Endodermal cell (in vitro differentiated cells): ENCODE results near the gene LSAMP. TPM values are rescaled to one million over a fixed set of nuclear protein-coding genes. Genes with fewer than 3 reads are reported as not detected.

Source experiments
- DNase-seq: peaks from one replicate; pipeline ENCODE4 v3.0.0-alpha.2; 2017
- H3K27ac ChIP-seq: 2 replicates; pipeline ENCODE4 v1.5.1; 2013; ENCODE audit warnings: mild to moderate bottlenecking, low read depth, low read length, moderate library complexity
- H3K27me3 ChIP-seq: 2 replicates; pipeline ENCODE4 v1.6.1; 2013; ENCODE audit warnings: mild to moderate bottlenecking, low read length, moderate library complexity; ENCODE audit not compliant: insufficient read depth, control insufficient read depth, poor library complexity, severe bottlenecking
- H3K36me3 ChIP-seq: 2 replicates; pipeline ENCODE4 v1.7.0; 2013; ENCODE audit warnings: mild to moderate bottlenecking, low read length, moderate library complexity; ENCODE audit not compliant: control insufficient read depth, insufficient read depth
- H3K4me1 ChIP-seq: one replicate; pipeline ENCODE4 v1.7.0; 2013; ENCODE audit warnings: low read length; ENCODE audit not compliant: control insufficient read depth, insufficient read depth
- H3K4me3 ChIP-seq: 2 replicates; pipeline ENCODE4 v1.5.1; 2013; ENCODE audit warnings: mild to moderate bottlenecking, low read length, moderate library complexity
- H3K9ac ChIP-seq: 2 replicates; pipeline ENCODE4 v1.6.1; 2013; ENCODE audit warnings: mild to moderate bottlenecking, low read length, moderate library complexity; ENCODE audit not compliant: poor library complexity, severe bottlenecking; ENCODE audit errors: extremely low read depth
- H3K9me3 ChIP-seq: 2 replicates; pipeline ENCODE4 v1.6.1; 2013; ENCODE audit warnings: mild to moderate bottlenecking, low read length, moderate library complexity; ENCODE audit not compliant: control insufficient read depth
- H3K27ac Mint-ChIP-seq: 2 replicates; pipeline ENCODE4 v1.8.0; 2020; ENCODE audit warnings: mixed read lengths
- H3K27me3 Mint-ChIP-seq: 2 replicates; pipeline ENCODE4 v1.8.0; 2021; ENCODE audit warnings: mild to moderate bottlenecking, mixed read lengths; ENCODE audit not compliant: insufficient read depth
- H3K36me3 Mint-ChIP-seq: 2 replicates; pipeline ENCODE4 v1.8.0; 2020; ENCODE audit warnings: low read depth, mixed read lengths
- H3K4me1 Mint-ChIP-seq: 2 replicates; pipeline ENCODE4 v1.8.0; 2020; ENCODE audit warnings: mixed read lengths
- H3K4me3 Mint-ChIP-seq: 2 replicates; pipeline ENCODE4 v1.8.0; 2020; ENCODE audit warnings: mild to moderate bottlenecking, moderate library complexity, mixed read lengths
- H3K9me3 Mint-ChIP-seq: 2 replicates; pipeline ENCODE4 v1.8.0; 2020; ENCODE audit warnings: mild to moderate bottlenecking, mixed read lengths
- WGBS, 2 experiments: methylation state at CpG; one replicate each; pipeline versions ENCODE4 v1.1.5 to v1.1.7; 2013; ENCODE audit warnings: missing lambda C conversion rate in 2 of 2, mixed read lengths in 1 of 2; ENCODE audit not compliant: insufficient coverage in 1 of 2, insufficient read length in 1 of 2; 5-methylcytosine and 5-hydroxymethylcytosine counted together
- total RNA-seq, 2 donors: library from RNA; stranded (reverse); fragmentation: NEBNext Ultra II Directional in 1 of 2; extraction: Animal tissue kit (Norgen Biotek cat#: 25700) in 1 of 2; gene quantifications; 2 replicates in 1 of 2; 3 replicates in 1 of 2; pipeline ENCODE4 v1.2.1, GENCODE V29; 2021
- TF ChIP-seq, protein P1 (sequence below): fragments of 200-600 bp; sonication (generic); conservative IDR thresholded peaks from 2 replicates; pipeline ENCODE4 v1.5.0; 2021; ENCODE audit warnings: antibody characterized with exemption, mild to moderate bottlenecking

LSAMP gene
- total RNA-seq, 2 donors from 2014 or later, result 4.4 to 10.2 TPM

DNA sequence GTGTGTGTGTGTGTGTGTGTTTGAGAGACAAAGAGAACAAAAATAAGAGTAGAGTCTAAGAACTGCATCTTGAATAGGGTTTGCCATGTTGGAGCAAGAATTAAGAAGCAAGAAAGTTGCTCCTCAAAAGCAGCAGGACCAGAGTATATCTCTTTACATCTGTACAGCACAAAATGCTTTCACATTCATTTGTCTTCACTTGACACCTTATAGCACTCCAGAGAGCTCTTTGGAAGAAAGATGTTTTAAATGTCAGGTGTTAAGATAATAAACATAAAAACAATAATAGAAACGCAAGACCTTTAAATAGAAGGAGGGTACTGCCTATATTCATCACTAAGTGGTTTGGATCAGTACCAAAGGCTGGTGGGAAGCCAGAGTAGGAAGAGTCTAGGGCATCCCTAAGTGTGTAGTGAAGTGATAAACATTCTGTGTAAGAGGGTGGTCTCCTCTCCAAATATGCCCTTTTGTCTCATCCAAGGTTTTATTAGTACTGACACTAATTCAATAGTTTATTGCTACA is 19.1 kb upstream of the LSAMP start:
- no peak for DNase-seq
- Mint-ChIP-seq H3K36me3 (no peaks in the 10 kb centered on the region), H3K4me3 (no peak overlapping the region), H3K9me3 (peaks cover 6% of the 10 kb centered on the region), H3K4me1 (no peaks in the 10 kb centered on the region), H3K27me3 (peaks cover 3% of the 10 kb centered on the region), H3K27ac (no peak overlapping the region)
- Histone ChIP-seq H3K27ac (no peak overlapping the region), H3K36me3 (no peaks in the 10 kb centered on the region), H3K27me3 (no peaks in the 10 kb centered on the region), H3K9me3 (no peaks in the 10 kb centered on the region), H3K9ac (no peak overlapping the region), H3K4me3 (no peak overlapping the region), H3K4me1 (no peaks in the 10 kb centered on the region)
- TF ChIP-seq, protein P1, sequence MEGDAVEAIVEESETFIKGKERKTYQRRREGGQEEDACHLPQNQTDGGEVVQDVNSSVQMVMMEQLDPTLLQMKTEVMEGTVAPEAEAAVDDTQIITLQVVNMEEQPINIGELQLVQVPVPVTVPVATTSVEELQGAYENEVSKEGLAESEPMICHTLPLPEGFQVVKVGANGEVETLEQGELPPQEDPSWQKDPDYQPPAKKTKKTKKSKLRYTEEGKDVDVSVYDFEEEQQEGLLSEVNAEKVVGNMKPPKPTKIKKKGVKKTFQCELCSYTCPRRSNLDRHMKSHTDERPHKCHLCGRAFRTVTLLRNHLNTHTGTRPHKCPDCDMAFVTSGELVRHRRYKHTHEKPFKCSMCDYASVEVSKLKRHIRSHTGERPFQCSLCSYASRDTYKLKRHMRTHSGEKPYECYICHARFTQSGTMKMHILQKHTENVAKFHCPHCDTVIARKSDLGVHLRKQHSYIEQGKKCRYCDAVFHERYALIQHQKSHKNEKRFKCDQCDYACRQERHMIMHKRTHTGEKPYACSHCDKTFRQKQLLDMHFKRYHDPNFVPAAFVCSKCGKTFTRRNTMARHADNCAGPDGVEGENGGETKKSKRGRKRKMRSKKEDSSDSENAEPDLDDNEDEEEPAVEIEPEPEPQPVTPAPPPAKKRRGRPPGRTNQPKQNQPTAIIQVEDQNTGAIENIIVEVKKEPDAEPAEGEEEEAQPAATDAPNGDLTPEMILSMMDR, result no peak
- WGBS, 2 experiments, result 80 to 100% methylated on average over 1 of the region's 1 CpG

DNA sequence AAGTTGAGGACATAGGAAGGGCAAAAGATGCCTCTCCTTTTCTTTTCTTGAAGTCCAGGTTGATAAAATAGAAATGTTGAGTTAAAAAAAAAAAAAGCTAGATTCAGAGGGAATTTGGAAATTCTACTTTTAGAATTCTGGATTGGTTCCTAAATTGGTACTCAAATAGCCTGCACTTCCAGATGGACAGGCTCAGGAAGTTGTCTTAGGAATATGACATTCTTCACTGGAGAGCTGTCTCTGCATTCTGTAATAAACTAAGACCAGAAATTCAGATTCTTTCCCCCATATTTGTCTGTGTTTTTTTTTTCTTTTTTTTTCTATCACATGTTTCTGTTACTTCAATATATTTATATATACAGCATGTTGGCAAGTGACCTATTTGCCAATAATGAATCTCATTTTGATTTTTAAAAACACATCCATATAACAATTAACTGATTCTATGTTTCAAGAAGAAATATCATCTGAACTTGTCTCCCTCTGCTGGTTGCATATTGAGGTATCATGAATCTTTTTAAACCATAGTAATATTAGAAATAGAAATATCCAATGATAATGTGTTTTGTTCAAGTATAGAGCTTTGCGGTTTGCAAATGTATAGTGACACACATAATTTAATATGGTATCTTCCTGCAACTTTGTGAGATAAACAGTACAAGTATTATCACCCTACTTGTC is 8.5 kb upstream of the LSAMP start:
- Histone ChIP-seq H3K27ac (no peak overlapping the region), H3K4me1 (no peaks in the 10 kb centered on the region), H3K36me3 (no peaks in the 10 kb centered on the region), H3K9me3 (no peaks in the 10 kb centered on the region), H3K27me3 (no peaks in the 10 kb centered on the region), H3K9ac (no peak overlapping the region), H3K4me3 (no peak overlapping the region)
- no peaks in the 10 kb centered on the region for H3K27me3 Mint-ChIP-seq
- no peaks in the 10 kb centered on the region for H3K36me3 Mint-ChIP-seq
- 80% methylated on average over 1 of the region's 1 CpG; no CpG with 5 or more reads in 1 of the 2 experiments for WGBS, 2 experiments
- H3K4me1 Mint-ChIP-seq, result no peaks in the 10 kb centered on the region
- no peak for DNase-seq
- H3K9me3 Mint-ChIP-seq, result peaks cover 15% of the 10 kb centered on the region
- H3K27ac Mint-ChIP-seq, result no peak overlapping the region
- TF ChIP-seq, protein P1, result peak; percentile 61
- no peak overlapping the region for H3K4me3 Mint-ChIP-seq

DNA sequence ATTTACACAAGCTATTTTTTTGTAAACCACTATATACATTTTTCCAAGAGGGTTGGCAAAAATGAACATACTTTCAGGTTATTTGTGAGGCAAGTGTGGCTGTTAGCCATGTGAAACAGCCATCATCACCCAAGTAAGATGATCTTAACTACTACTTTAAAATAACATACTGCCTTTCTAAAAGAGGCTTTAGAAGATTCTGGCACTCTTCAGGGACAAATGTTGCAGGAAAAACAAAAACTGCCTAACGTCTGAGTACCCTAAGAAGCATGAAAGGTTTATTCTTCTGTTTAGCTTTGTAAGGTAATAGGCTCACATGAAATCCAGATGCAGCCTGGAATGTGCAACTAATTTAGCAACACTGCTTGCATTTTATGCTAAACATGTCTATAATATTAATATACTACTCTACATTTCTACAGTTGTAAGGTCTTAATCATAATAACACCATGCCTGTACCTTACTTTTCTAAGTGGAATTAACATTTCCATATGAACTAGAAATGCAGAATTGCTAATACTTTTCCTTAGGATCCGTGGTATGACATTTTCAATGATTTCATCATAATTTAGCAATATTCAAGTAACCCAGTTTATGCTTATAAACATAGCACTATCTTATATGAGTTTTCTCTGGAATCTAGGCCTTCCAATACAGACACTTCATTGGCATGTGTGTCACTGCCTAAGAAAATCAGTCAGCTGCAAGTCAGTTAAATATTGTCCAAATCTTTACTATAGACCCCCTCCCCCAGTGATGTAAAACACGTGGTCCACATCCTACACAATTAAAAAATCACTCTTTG is 4.5 kb upstream of the LSAMP start:
- H3K4me1 ChIP-seq, result peaks cover 3% of the 10 kb centered on the region
- no peak overlapping the region for H3K27ac ChIP-seq
- peaks cover 15% of the 10 kb centered on the region for H3K4me1 Mint-ChIP-seq
- H3K9me3 ChIP-seq, result no peaks in the 10 kb centered on the region
- H3K36me3 Mint-ChIP-seq, result no peaks in the 10 kb centered on the region
- H3K36me3 ChIP-seq, result no peaks in the 10 kb centered on the region
- no peak overlapping the region for H3K4me3 Mint-ChIP-seq
- no peak overlapping the region for H3K9ac ChIP-seq
- H3K4me3 ChIP-seq, result no peak overlapping the region
- WGBS, 2 experiments, result 83 to 87% methylated on average over 2 of the region's 3 CpGs
- peaks cover under 1% of the 10 kb centered on the region for H3K9me3 Mint-ChIP-seq
- no peaks in the 10 kb centered on the region for H3K27me3 ChIP-seq
- no peak overlapping the region for H3K27ac Mint-ChIP-seq
- no peak for DNase-seq
- TF ChIP-seq, protein P1, result no peak
- H3K27me3 Mint-ChIP-seq, result peaks cover 4% of the 10 kb centered on the region
